Bronchial epithelial cell (primary cell): ENCODE measurements around the gene LRIT3. TPM values are rescaled to one million over a fixed set of nuclear protein-coding genes. Genes with fewer than 3 reads are reported as not detected.

ENCODE experiments used
- DNase-seq: peaks from one replicate; pipeline ENCODE4 v3.0.0-alpha.2; 2010; ENCODE audit warnings: low read depth
- FAIRE-seq: peaks from 2 replicates; lab custom pipeline; 2011; peaks lifted over from hg19 to GRCh38; lab: Jason Lieb, UNC
- H3K27me3 ChIP-seq: 2 replicates; pipeline ENCODE4 v1.5.1; 2011; ENCODE audit warnings: low read length; ENCODE audit not compliant: control insufficient read depth, insufficient read depth
- H3K36me3 ChIP-seq: 2 replicates; pipeline ENCODE4 v1.5.1; 2011; ENCODE audit warnings: low read length; ENCODE audit not compliant: control insufficient read depth, insufficient read depth
- H3K4me3 ChIP-seq: 2 replicates; pipeline ENCODE4 v1.5.1; 2011; ENCODE audit warnings: mild to moderate bottlenecking, low read depth, low read length, control low read depth
- total RNA-seq: library from RNA; depleted of rRNA; stranded (reverse); fragments of >200 nt; gene quantifications from 2 replicates; pipeline ENCODE4 v1.2.1, GENCODE V29; 2014
- TF ChIP-seq, protein P1 (sequence below): IDR thresholded peaks from 2 replicates; pipeline ENCODE4 v1.5.1; 2011; ENCODE audit warnings: mild to moderate bottlenecking, moderate library complexity, low read length, control low read depth, inconsistent platforms; ENCODE audit not compliant: insufficient read depth, severe bottlenecking

LRIT3 gene
- total RNA-seq, 1 donor from 2014 or later = under 0.01 TPM

DNA sequence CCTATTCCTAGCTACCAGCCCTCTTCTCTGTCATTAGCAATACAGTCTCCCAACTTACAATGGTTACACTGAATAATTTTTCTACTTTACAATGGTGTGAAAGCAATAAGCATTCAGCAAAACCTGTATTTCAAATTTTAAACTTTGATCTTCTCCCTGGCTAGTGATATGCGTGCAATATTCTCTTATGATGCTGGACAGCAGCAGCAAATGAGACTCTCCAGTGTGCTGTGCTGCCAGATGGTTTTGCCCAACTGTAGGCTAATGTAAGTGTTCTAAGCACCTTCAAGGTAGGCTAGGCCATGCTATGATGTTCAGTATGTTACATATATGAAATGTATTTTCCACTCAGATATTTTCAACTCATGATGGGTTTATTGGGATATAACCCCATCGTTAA is 38.3 kb upstream of the LRIT3 start:
- TF ChIP-seq, protein P1, sequence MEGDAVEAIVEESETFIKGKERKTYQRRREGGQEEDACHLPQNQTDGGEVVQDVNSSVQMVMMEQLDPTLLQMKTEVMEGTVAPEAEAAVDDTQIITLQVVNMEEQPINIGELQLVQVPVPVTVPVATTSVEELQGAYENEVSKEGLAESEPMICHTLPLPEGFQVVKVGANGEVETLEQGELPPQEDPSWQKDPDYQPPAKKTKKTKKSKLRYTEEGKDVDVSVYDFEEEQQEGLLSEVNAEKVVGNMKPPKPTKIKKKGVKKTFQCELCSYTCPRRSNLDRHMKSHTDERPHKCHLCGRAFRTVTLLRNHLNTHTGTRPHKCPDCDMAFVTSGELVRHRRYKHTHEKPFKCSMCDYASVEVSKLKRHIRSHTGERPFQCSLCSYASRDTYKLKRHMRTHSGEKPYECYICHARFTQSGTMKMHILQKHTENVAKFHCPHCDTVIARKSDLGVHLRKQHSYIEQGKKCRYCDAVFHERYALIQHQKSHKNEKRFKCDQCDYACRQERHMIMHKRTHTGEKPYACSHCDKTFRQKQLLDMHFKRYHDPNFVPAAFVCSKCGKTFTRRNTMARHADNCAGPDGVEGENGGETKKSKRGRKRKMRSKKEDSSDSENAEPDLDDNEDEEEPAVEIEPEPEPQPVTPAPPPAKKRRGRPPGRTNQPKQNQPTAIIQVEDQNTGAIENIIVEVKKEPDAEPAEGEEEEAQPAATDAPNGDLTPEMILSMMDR = no peak
- Histone ChIP-seq H3K36me3 (no peaks in the 10 kb centered on the region), H3K27me3 (no peaks in the 10 kb centered on the region), H3K4me3 (no peak overlapping the region)
- FAIRE-seq (no peak), DNase-seq (no peak)

DNA sequence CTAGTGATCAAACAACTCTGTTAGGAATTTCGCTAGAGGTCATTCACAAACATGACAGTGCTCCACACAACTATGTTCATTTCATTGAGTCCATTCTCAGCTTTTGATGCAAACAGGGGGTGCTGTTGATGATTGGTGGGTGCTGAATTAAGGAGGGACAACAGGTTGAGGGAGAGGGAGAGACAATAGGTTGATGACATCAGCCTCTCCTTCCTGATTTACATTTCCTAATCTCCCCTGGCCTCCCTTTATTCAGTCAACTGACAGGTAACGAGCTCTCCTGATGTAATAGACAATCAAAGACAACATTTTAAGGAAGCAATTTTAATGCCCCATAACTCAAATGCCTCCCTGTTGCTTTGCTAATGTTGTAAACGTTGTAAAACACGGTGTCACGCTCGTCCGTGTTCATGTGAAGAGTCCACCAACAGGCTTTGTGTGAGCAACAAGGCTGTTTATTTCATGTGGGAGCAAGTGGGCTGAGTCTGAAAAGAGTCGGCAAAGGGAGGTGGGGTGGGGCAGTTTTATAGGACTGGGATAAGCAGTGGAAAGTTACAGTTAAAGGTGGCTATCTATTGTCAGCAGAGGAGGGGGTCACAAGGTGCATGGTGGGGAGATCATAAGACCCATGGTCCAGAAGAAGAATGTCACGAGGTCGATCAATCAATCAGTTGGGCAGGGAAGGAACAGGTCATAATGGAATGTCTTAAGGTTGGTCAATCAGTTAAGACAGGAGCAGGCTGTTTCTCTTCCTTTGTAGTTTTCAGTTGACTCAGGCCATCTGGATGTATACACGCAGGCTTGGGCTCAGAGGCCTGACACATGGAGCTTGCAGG is 37.1 kb upstream of the LRIT3 start:
- TF ChIP-seq, protein P1 = no peak
- no peak for DNase-seq
- Histone ChIP-seq H3K4me3 (no peak overlapping the region), H3K27me3 (no peaks in the 10 kb centered on the region), H3K36me3 (no peaks in the 10 kb centered on the region)
- FAIRE-seq = no peak

DNA sequence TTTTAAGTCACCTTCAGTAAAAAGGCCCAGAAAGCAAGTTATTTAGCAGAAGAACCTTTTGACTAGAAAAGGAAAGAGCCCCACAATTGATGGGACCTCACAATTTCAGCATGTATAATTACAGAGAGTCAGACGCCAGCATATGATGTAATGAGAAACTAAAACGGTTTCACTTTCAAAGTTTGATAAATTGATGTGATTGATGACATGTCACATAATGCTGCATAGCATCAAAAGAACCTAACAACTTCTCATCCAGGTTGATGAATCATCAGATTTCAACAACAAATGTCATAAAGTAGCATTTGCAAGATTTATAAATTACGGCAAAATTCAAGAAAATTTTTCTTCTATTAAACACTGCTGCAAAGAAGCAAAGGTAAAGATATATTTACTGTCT is 36.2 kb upstream of the LRIT3 start:
- H3K36me3 ChIP-seq = no peaks in the 10 kb centered on the region
- no peak overlapping the region for H3K4me3 ChIP-seq
- TF ChIP-seq, protein P1 = no peak
- no peak for DNase-seq
- FAIRE-seq = no peak
- no peaks in the 10 kb centered on the region for H3K27me3 ChIP-seq

DNA sequence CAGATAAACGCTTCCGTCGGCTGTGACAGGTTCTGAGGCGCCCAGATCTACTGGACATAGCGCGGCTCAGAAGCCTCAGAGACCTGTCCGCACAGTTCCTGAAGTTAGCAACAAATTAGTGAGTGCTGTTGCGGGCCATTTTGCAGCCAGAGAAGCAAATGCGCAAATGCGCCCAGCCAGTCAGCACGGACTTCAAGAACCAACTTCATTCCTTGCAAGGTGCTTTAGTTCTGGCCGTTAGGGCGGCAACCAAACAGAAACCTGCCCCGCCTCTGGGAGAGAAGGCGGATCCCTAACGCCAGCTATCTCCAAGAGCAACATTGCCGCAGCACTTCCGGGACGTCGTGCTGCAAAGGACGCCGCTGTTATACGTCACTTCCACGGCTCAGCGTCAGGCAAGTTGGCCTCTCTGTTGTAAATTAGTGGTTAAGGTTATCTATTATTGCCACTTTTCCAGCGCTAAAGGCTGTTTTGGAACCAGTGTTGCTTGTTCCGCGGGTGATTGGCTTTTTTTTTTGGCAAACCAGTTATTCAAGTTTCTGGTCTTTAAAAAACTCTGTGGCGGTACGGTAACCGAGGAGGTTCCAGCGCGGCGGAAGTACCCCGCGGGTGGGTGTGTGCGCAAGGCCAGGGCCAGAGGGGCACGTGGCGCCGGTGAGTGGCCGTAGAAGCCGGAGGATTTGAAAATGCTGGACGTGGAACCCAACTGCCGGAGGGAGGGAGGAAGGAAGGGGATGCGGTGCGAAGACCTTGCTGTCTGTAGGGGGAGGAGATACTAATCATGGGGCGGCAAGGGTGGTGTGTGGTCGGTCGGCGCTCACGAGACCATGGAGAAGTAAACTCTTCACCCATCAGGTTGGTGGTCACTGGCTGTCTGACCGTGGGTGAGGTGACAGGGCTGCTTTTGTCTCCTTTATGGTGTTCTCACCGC is 32.5 kb upstream of the LRIT3 start, which contains the start of gene GAR1:
Gene GAR1, plus strand, starts transcription at position 612 of the 931 bp plus-strand sequence. CDS start 403 bp downstream, outside the sequence.
- TF ChIP-seq, protein P1 = no peak
- peaks cover 1% of the 10 kb centered on the region for H3K36me3 ChIP-seq
- H3K4me3 ChIP-seq = peak within 1 kb of the TSS; percentile 98
- DNase-seq (peak; percentile 93), FAIRE-seq (peak; percentile 90)
- H3K27me3 ChIP-seq = no peaks in the 10 kb centered on the region

DNA sequence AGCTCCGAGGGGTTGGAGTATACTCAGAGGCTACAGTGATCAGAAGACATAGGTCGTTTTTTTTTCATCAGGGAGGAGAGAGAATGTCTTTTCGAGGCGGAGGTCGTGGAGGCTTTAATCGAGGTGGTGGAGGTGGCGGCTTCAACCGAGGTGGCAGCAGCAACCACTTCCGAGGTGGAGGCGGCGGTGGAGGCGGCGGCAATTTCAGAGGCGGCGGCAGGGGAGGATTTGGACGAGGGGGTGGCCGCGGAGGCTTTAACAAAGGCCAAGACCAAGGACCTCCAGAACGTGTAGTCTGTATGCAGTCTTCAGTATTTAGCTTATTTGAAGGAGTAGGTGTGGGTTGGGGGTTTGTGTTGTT is 31.8 kb upstream of the LRIT3 start:
- H3K36me3 ChIP-seq = peaks cover 1% of the 10 kb centered on the region
- DNase-seq (no peak), FAIRE-seq (no peak)
- H3K4me3 ChIP-seq = peak overlapping the region; percentile 98
- no peaks in the 10 kb centered on the region for H3K27me3 ChIP-seq
- TF ChIP-seq, protein P1 = no peak
